ENCODE results near the gene KCNQ1. TPM values are rescaled to one million over a fixed set of nuclear protein-coding genes. Genes with fewer than 3 reads are reported as not detected.

KCNQ1 gene
- total and polyA plus RNA-seq, 9 of the 15 experiments (the other 6 are each of a cell fraction or from before 2014, with no cell fraction given), result 0.44 TPM; not detected in 8

- no peak for TF ChIP-seq RFX1 (IDR thresholded peaks at IDR 0.05)
- no peak for TF ChIP-seq BHLHE40 (IDR thresholded peaks at IDR 0.05; ENCODE audit: low read length)
- TF ChIP-seq SRF (CRISPR knock-in tag; IDR thresholded peaks at IDR 0.05), result peak in 1 of 2 experiments; percentile 43; a peak in 1 of 4 replicates
- TF ChIP-seq ZNF24 (IDR thresholded peaks at IDR 0.05), result no peak
- no peak for TF ChIP-seq PTTG1 (tag; IDR thresholded peaks at IDR 0.05; ENCODE audit: low read depth)
- no peak for TF ChIP-seq ZNF134 (CRISPR knock-in tag; conservative IDR thresholded peaks at IDR 0.05)
- TF ChIP-seq, protein P1, sequence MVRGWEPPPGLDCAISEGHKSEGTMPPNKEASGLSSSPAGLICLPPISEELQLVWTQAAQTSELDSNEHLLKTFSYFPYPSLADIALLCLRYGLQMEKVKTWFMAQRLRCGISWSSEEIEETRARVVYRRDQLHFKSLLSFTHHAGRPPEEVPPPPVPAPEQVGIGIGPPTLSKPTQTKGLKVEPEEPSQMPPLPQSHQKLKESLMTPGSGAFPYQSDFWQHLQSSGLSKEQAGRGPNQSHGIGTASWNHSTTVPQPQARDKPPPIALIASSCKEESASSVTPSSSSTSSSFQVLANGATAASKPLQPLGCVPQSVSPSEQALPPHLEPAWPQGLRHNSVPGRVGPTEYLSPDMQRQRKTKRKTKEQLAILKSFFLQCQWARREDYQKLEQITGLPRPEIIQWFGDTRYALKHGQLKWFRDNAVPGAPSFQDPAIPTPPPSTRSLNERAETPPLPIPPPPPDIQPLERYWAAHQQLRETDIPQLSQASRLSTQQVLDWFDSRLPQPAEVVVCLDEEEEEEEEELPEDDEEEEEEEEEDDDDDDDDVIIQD (CRISPR knock-in tag; IDR thresholded peaks at IDR 0.05), result no peak
- no peak for TF ChIP-seq COPS2 (conservative IDR thresholded peaks at IDR 0.05)
- TF ChIP-seq, protein P2, sequence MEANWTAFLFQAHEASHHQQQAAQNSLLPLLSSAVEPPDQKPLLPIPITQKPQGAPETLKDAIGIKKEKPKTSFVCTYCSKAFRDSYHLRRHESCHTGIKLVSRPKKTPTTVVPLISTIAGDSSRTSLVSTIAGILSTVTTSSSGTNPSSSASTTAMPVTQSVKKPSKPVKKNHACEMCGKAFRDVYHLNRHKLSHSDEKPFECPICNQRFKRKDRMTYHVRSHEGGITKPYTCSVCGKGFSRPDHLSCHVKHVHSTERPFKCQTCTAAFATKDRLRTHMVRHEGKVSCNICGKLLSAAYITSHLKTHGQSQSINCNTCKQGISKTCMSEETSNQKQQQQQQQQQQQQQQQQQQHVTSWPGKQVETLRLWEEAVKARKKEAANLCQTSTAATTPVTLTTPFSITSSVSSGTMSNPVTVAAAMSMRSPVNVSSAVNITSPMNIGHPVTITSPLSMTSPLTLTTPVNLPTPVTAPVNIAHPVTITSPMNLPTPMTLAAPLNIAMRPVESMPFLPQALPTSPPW (CRISPR knock-in tag; IDR thresholded peaks at IDR 0.05), result peak; percentile 77
- no peak for TF ChIP-seq SAP30 (IDR thresholded peaks at IDR 0.05; ENCODE audit: borderline replicate concordance, insufficient read depth, low read depth, low read length, poor library complexity, severe bottlenecking)
- TF ChIP-seq DLX4 (CRISPR knock-in tag; IDR thresholded peaks at IDR 0.05), result no peak
- 0 out of 2 replicates have a peak, but pooled peaks have one; percentile 46 for TF ChIP-seq ZNF232 (CRISPR knock-in tag; IDR thresholded peaks at IDR 0.05)
- peak in 1 of 2 experiments; percentile 63; a peak in 1 of 4 replicates for TF ChIP-seq KDM4B (IDR thresholded peaks at IDR 0.05; ENCODE audit: borderline replicate concordance in 2 of 2, low read depth in 1 of 2)
- TF ChIP-seq CHD1 (IDR thresholded peaks at IDR 0.05; ENCODE audit: low read length), result peak; percentile 72
- peak; percentile 96 for TF ChIP-seq SUPT5H (IDR thresholded peaks at IDR 0.05)
- TF ChIP-seq SMARCB1 (IDR thresholded peaks at IDR 0.05; ENCODE audit: insufficient read length, low read depth), result no peak
- TF ChIP-seq, protein P3, sequence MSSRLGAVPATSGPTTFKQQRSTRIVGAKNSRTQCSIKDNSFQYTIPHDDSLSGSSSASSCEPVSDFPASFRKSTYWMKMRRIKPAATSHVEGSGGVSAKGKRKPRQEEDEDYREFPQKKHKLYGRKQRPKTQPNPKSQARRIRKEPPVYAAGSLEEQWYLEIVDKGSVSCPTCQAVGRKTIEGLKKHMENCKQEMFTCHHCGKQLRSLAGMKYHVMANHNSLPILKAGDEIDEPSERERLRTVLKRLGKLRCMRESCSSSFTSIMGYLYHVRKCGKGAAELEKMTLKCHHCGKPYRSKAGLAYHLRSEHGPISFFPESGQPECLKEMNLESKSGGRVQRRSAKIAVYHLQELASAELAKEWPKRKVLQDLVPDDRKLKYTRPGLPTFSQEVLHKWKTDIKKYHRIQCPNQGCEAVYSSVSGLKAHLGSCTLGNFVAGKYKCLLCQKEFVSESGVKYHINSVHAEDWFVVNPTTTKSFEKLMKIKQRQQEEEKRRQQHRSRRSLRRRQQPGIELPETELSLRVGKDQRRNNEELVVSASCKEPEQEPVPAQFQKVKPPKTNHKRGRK (tag; IDR thresholded peaks at IDR 0.05), result no peak
- TF ChIP-seq ZNF143 (CRISPR knock-in tag; IDR thresholded peaks at IDR 0.05), result no peak
- no peak for TF ChIP-seq ARHGAP35 (IDR thresholded peaks at IDR 0.05; ENCODE audit: partially characterized antibody)
- no peak for TF ChIP-seq THRB (CRISPR knock-in tag; conservative IDR thresholded peaks at IDR 0.05)
Observed at GRCh38 chr11:2699531-2700414, 255.0 kb downstream of the KCNQ1 start, which contains the start of gene KCNQ1OT1 (continued).
